Endothelial cell of umbilical vein (primary cell): ENCODE data around the gene RASSF3. TPM values are rescaled to one million over a fixed set of nuclear protein-coding genes. Genes with fewer than 3 reads are reported as not detected.

Source experiments
- BruUV-seq: library from RNA; stranded (reverse); fragments of 400-500 nt; replicated peaks from 2 replicates; lab custom pipeline; 2021; lab: Mats Ljungman, UMichigan
- CTCF ChIA-PET: fragments of 300-600, 350-600 bp; sonication (Branson Sonifier 250); formaldehyde crosslinking; loops from one replicate; lab custom pipeline; 2021; ENCODE audit warnings: antibody characterized with exemption, inconsistent platforms; lab: Charles Lee
- POLR2A ChIA-PET: fragments of 300-600, 350-600 bp; sonication (Branson Sonifier 250); formaldehyde crosslinking; loops from one replicate; lab custom pipeline; 2021; ENCODE audit warnings: antibody characterized with exemption, inconsistent platforms; lab: Charles Lee
- DNase-seq: peaks from one replicate; pipeline ENCODE4 v3.0.0-alpha.2; 2011; ENCODE audit warnings: low read depth, low spot score
- FAIRE-seq: peaks from 2 replicates; lab custom pipeline; 2011; peaks lifted over from hg19 to GRCh38; lab: Jason Lieb, UNC
- H2AFZ ChIP-seq: 2 replicates; pipeline ENCODE4 v1.6.0; 2012; ENCODE audit warnings: low read depth, low read length, control low read depth, inconsistent platforms
- H3K27ac ChIP-seq: 2 replicates; pipeline ENCODE4 v1.5.1; 2011; ENCODE audit warnings: low read depth, mild to moderate bottlenecking, control low read depth, low read length, moderate library complexity; ENCODE audit not compliant: insufficient read depth
- H3K27me3 ChIP-seq, 2 experiments: 2 replicates each; pipeline versions ENCODE4 v1.6.0 to v1.6.1; 2011; ENCODE audit warnings: low read length in 2 of 2, mixed read lengths in 1 of 2; ENCODE audit not compliant: control insufficient read depth in 2 of 2, insufficient read depth in 2 of 2
- H3K36me3 ChIP-seq, 2 experiments: 2 replicates in 1 of 2; 3 replicates in 1 of 2; pipeline ENCODE4 v1.5.1; 2011; ENCODE audit warnings: low read length in 2 of 2, mild to moderate bottlenecking in 1 of 2, moderate library complexity in 1 of 2; ENCODE audit not compliant: control insufficient read depth in 2 of 2, insufficient read depth in 2 of 2; ENCODE audit errors: extremely low read depth in 1 of 2
- H3K4me1 ChIP-seq: 3 replicates; pipeline ENCODE4 v1.5.1; 2011; ENCODE audit warnings: mild to moderate bottlenecking, low read length; ENCODE audit not compliant: control insufficient read depth, insufficient read depth; ENCODE audit errors: extremely low read depth
- H3K4me2 ChIP-seq: 2 replicates; pipeline ENCODE4 v1.6.1; 2011; ENCODE audit warnings: low read length, control low read depth, mixed read lengths; ENCODE audit not compliant: insufficient read depth
- H3K4me3 ChIP-seq, 3 experiments: fragments of 200-600 bp in 1 of 3; sonication (generic), shearing (Covaris generic) in 1 of 3; replicated peaks in 1 of 3; 2 replicates each; pipeline ENCODE4 v1.5.1; 2011 to 2016; ENCODE audit warnings: control low read depth in 3 of 3, low read length in 3 of 3, mild to moderate bottlenecking in 2 of 3, inconsistent platforms in 1 of 3, low read depth in 1 of 3, moderate library complexity in 1 of 3; ENCODE audit not compliant: insufficient read depth in 1 of 3
- H3K79me2 ChIP-seq: 2 replicates; pipeline ENCODE4 v1.6.0; 2012; ENCODE audit warnings: low read length, inconsistent platforms; ENCODE audit not compliant: control insufficient read depth, insufficient read depth
- H3K9ac ChIP-seq: replicated peaks from 2 replicates; pipeline ENCODE3; 2011; ENCODE audit warnings: low read length, control low read depth; ENCODE audit not compliant: insufficient read depth; ENCODE audit errors: extremely low read depth
- H3K9me1 ChIP-seq: replicated peaks from 3 replicates; pipeline ENCODE4 v1.6.0; 2011; ENCODE audit warnings: mild to moderate bottlenecking, low read length; ENCODE audit not compliant: control insufficient read depth, insufficient read depth; ENCODE audit errors: extremely low read depth
- H3K9me3 ChIP-seq: replicated peaks from 2 replicates; pipeline ENCODE4 v1.5.1; 2012; ENCODE audit warnings: low read length, inconsistent platforms; ENCODE audit not compliant: control insufficient read depth, insufficient read depth
- H4K20me1 ChIP-seq: replicated peaks from 2 replicates; pipeline ENCODE3; 2011; ENCODE audit warnings: mild to moderate bottlenecking, low read length; ENCODE audit not compliant: control insufficient read depth, insufficient read depth; ENCODE audit errors: extremely low read depth
- CTCF ChIP-seq, 2 donors: IDR thresholded peaks; 1 replicate in 1 of 2; 2 replicates in 1 of 2; pipeline ENCODE4 v1.5.1; 2011; ENCODE audit warnings: low read length in 2 of 2, mild to moderate bottlenecking in 2 of 2, moderate library complexity in 2 of 2, control low read depth in 1 of 2, inconsistent platforms in 1 of 2, low read depth in 1 of 2; ENCODE audit not compliant: insufficient read depth in 1 of 2; ENCODE audit errors: extremely low read depth in 1 of 2
- EZH2 ChIP-seq: IDR thresholded peaks from 2 replicates; pipeline ENCODE4 v1.6.1; 2012; ENCODE audit warnings: borderline replicate concordance, low read depth, mild to moderate bottlenecking, moderate library complexity, low read length, inconsistent platforms; ENCODE audit not compliant: severe bottlenecking
- FOS ChIP-seq: IDR thresholded peaks from 2 replicates; pipeline ENCODE4 v1.6.1; 2011; ENCODE audit warnings: mild to moderate bottlenecking, low read length, moderate library complexity, borderline replicate concordance; ENCODE audit not compliant: insufficient read depth
- GATA2 ChIP-seq: IDR thresholded peaks from 2 replicates; pipeline ENCODE4 v1.7.0; 2011; ENCODE audit warnings: low read depth, mild to moderate bottlenecking, moderate library complexity, mixed read lengths, low read length; ENCODE audit not compliant: insufficient read length, insufficient read depth
- JUN ChIP-seq: IDR thresholded peaks from 2 replicates; pipeline ENCODE4 v1.6.1; 2011; ENCODE audit warnings: borderline replicate concordance, low read depth; ENCODE audit not compliant: insufficient read length, insufficient read depth
- MAX ChIP-seq: IDR thresholded peaks from 2 replicates; pipeline ENCODE4 v1.6.1; 2011; ENCODE audit not compliant: insufficient read depth, insufficient read length
- MYC ChIP-seq: IDR thresholded peaks from one replicate; pipeline ENCODE4 v1.6.1; 2011; ENCODE audit warnings: mild to moderate bottlenecking, low read depth, low read length
- POLR2A ChIP-seq: IDR thresholded peaks from 2 replicates; pipeline ENCODE4 v1.6.1; 2012; ENCODE audit warnings: low read depth, mild to moderate bottlenecking, control low read depth, low read length
- POLR2AphosphoS5 ChIP-seq: IDR thresholded peaks from 2 replicates; pipeline ENCODE4 v1.6.1; 2012; ENCODE audit warnings: low read depth, mild to moderate bottlenecking, control low read depth, low read length, moderate library complexity; ENCODE audit not compliant: insufficient read depth
- dilution Hi-C: fragments of 300-500 bp; cut with MboI; formaldehyde crosslinking; loops from one replicate; pipeline ENCODE4 v1.15.0; 2019; ENCODE audit warnings: low sequenced_read_pairs; ENCODE audit not compliant: extremely low pct_ligation_motif_present
- intact Hi-C: fragments of 100-400 bp; cut with micrococcal nuclease; formaldehyde crosslinking; loops from one replicate; pipeline ENCODE4 v1.10.0; 2022
- polyA plus RNA-seq, 4 experiments: library from polyadenylated mRNA; depleted of rRNA in 3 of 4; stranded (reverse) in 3 of 4; unstranded in 1 of 4; fragments of >200 nt; gene quantifications; 2 replicates each; pipeline versions ENCODE4 v1.2.1 to v1.2.3, GENCODE V29; 2011 to 2012; ENCODE audit warnings: missing spikeins in 1 of 4
- total RNA-seq: library from RNA; stranded (reverse); gene quantifications from 2 replicates; pipeline ENCODE4 v1.2.3, GENCODE V29; 2021

RASSF3 gene
- total and polyA plus RNA-seq, 2 donors (not counting 3 experiments of a cell fraction or from before 2014, with no cell fraction given), result 20.2 to 60.8 TPM

- FAIRE-seq (no peak), DNase-seq (no peak)
- TF ChIP-seq POLR2A (no peak), GATA2 (no peak)
- Histone ChIP-seq H2AFZ (no peak overlapping the region), H3K9ac (no peak overlapping the region), H3K27me3 (no peaks in the 10 kb centered on the region), H4K20me1 (no peaks in the 10 kb centered on the region), H3K4me3 (no peak overlapping the region), H3K9me1 (no peaks in the 10 kb centered on the region), H3K9me3 (no peaks in the 10 kb centered on the region), H3K36me3 (no peaks in the 10 kb centered on the region), H3K79me2 (no peaks in the 10 kb centered on the region), H3K4me1 (peaks cover 4% of the 10 kb centered on the region), H3K4me2 (no peak overlapping the region), H3K27ac (no peak overlapping the region)
- intact Hi-C loops (no loop called here), dilution Hi-C loops (no loop called here)
- ChIA-PET POLR2A (no interaction called here), CTCF (interaction anchor here (1.9 to 2.6 kb wide), 2 partner anchors 18 to 131 kb away, joined by 5 to 7 read pairs; no protein-coding TSS in a partner anchor)
- BruUV-seq, result no TSS peak
Measured at GRCh38 chr12:64566122-64566521, 44.2 kb upstream of the RASSF3 start.

GRCh38 chr12:64566831-64567517 lies 43.3 kb upstream of the RASSF3 start:
- no peaks in the 10 kb centered on the region for H3K27me3 ChIP-seq
- no peaks in the 10 kb centered on the region for H3K36me3 ChIP-seq
- H2AFZ ChIP-seq, result no peak overlapping the region
- no peaks in the 10 kb centered on the region for H3K9me1 ChIP-seq
- no peak overlapping the region for H3K9ac ChIP-seq
- no peak for DNase-seq
- no peak for FAIRE-seq
- dilution Hi-C loops (no loop called here), intact Hi-C loops (no loop called here)
- H3K79me2 ChIP-seq, result no peaks in the 10 kb centered on the region
- no TSS peak for BruUV-seq
- ChIA-PET CTCF (interaction anchor here (1.9 to 4.3 kb wide), 2 partner anchors 17 to 130 kb away, joined by 5 to 23 read pairs; no protein-coding TSS in a partner anchor), POLR2A (no interaction called here)
- no peaks in the 10 kb centered on the region for H4K20me1 ChIP-seq
- no peak overlapping the region for H3K27ac ChIP-seq
- H3K9me3 ChIP-seq, result no peaks in the 10 kb centered on the region
- no peak overlapping the region for H3K4me3 ChIP-seq
- TF ChIP-seq GATA2, result no peak
- no peak for TF ChIP-seq POLR2A
- TF ChIP-seq MYC, result no peak
- no peak for TF ChIP-seq CTCF (IDR thresholded peaks at IDR 0.05; ENCODE audit: extremely low read depth in 1 of 2, insufficient read depth in 1 of 2, low read depth in 1 of 2, low read length in 2 of 2)
- no peak for TF ChIP-seq MAX
- TF ChIP-seq FOS, result no peak
- TF ChIP-seq JUN, result no peak
- no peak for TF ChIP-seq POLR2AphosphoS5
- no peak for TF ChIP-seq EZH2
- H3K4me1 ChIP-seq, result no peaks in the 10 kb centered on the region
- no peak overlapping the region for H3K4me2 ChIP-seq
